PC-9 (cell line): ENCODE results near the gene SPATA25. TPM values are rescaled to one million over a fixed set of nuclear protein-coding genes. Genes with fewer than 3 reads are reported as not detected.
A peak's percentile ranks its signal among the peaks of the same experiment; 100 is the strongest.

Experiments
- BruUV-seq: library from RNA; stranded (reverse); fragments of 400-500 nt; replicated peaks from 2 replicates; lab custom pipeline; 2021; lab: Mats Ljungman, UMichigan
- CTCF ChIA-PET: fragments of 300-600 bp; sonication (Branson Sonifier 250); formaldehyde crosslinking; loops from one replicate; lab custom pipeline; 2022; ENCODE audit warnings: antibody characterized with exemption; lab: Charles Lee
- POLR2A ChIA-PET: fragments of 300-600 bp; sonication (Branson Sonifier 250); formaldehyde crosslinking; loops from one replicate; lab custom pipeline; 2022; ENCODE audit warnings: antibody characterized with exemption; ENCODE audit not compliant: unreplicated experiment; lab: Charles Lee
- DNase-seq, 2 experiments: peaks; one replicate each; pipeline versions ENCODE4 v3.0.0 to v3.0.0-alpha.2; 2015 to 2022; ENCODE audit warnings: mixed read lengths in 1 of 2
- H2AFZ ChIP-seq: fragments of 200-600 bp; sonication (generic); 2 replicates; pipeline ENCODE4 v1.8.1; 2017; ENCODE audit warnings: antibody characterized with exemption
- H3F3A ChIP-seq: fragments of 200-600 bp; sonication (generic); 2 replicates; pipeline ENCODE4 v1.8.1; 2017; ENCODE audit warnings: antibody characterized with exemption, mild to moderate bottlenecking, low read depth; ENCODE audit not compliant: insufficient read depth
- H3K27ac ChIP-seq: fragments of 200-600 bp; sonication (generic); 2 replicates; pipeline ENCODE4 v1.6.1; 2016; ENCODE audit warnings: mixed run types
- H3K27me3 ChIP-seq: fragments of 200-600 bp; sonication (generic); 2 replicates; pipeline ENCODE4 v1.6.1; 2016; ENCODE audit warnings: low read depth, mixed run types; ENCODE audit not compliant: insufficient read depth
- H3K36me3 ChIP-seq: fragments of 200-600 bp; sonication (generic); 2 replicates; pipeline ENCODE4 v1.6.1; 2016; ENCODE audit warnings: low read depth, mixed run types
- H3K4me1 ChIP-seq: fragments of 200-600 bp; sonication (generic); replicated peaks from 2 replicates; pipeline ENCODE4 v1.6.1; 2016; ENCODE audit warnings: mixed run types; ENCODE audit not compliant: insufficient read depth
- H3K4me2 ChIP-seq: fragments of 200-600 bp; sonication (generic); 2 replicates; pipeline ENCODE4 v1.6.1; 2017; ENCODE audit warnings: mixed run types
- H3K4me3 ChIP-seq: fragments of 200-600 bp; sonication (generic); 2 replicates; pipeline ENCODE4 v1.6.1; 2016; ENCODE audit warnings: mixed run types
- H3K79me2 ChIP-seq: fragments of 200-600 bp; sonication (generic); 2 replicates; pipeline ENCODE4 v1.6.1; 2017; ENCODE audit warnings: low read depth, mixed run types
- H3K9me2 ChIP-seq: fragments of 200-600 bp; sonication (generic); 2 replicates; pipeline ENCODE4 v1.8.1; 2017; ENCODE audit warnings: mild to moderate bottlenecking; ENCODE audit not compliant: insufficient read depth
- H3K9me3 ChIP-seq: fragments of 200-600 bp; sonication (generic); 2 replicates; pipeline ENCODE4 v1.8.1; 2016; ENCODE audit warnings: low read depth; ENCODE audit not compliant: insufficient read depth
- H4K20me1 ChIP-seq: fragments of 200-600 bp; sonication (generic); 2 replicates; pipeline ENCODE4 v1.8.1; 2017; ENCODE audit not compliant: insufficient read depth
- EZH2 ChIP-seq: fragments of 200-600 bp; sonication (generic); IDR thresholded peaks from 2 replicates; pipeline ENCODE4 v1.8.0; 2017; ENCODE audit warnings: antibody characterized with exemption, low read depth
- intact Hi-C: fragments of 100-400 bp; cut with micrococcal nuclease; formaldehyde crosslinking; loops from one replicate; pipeline ENCODE4 v1.10.0; 2022; ENCODE audit not compliant: unreplicated experiment
- total RNA-seq: library from RNA; stranded (reverse); gene quantifications from 2 replicates; pipeline ENCODE4 v1.2.3, GENCODE V29; 2021
- TF ChIP-seq, protein P1 (sequence below): fragments of 200-600 bp; sonication (generic); conservative IDR thresholded peaks from 2 replicates; pipeline ENCODE4 v1.6.1; 2017; ENCODE audit warnings: mixed run types, antibody characterized with exemption, mild to moderate bottlenecking, moderate library complexity

SPATA25 gene
- total RNA-seq, 1 experiment from 2014 or later = 5.2 TPM

DNA sequence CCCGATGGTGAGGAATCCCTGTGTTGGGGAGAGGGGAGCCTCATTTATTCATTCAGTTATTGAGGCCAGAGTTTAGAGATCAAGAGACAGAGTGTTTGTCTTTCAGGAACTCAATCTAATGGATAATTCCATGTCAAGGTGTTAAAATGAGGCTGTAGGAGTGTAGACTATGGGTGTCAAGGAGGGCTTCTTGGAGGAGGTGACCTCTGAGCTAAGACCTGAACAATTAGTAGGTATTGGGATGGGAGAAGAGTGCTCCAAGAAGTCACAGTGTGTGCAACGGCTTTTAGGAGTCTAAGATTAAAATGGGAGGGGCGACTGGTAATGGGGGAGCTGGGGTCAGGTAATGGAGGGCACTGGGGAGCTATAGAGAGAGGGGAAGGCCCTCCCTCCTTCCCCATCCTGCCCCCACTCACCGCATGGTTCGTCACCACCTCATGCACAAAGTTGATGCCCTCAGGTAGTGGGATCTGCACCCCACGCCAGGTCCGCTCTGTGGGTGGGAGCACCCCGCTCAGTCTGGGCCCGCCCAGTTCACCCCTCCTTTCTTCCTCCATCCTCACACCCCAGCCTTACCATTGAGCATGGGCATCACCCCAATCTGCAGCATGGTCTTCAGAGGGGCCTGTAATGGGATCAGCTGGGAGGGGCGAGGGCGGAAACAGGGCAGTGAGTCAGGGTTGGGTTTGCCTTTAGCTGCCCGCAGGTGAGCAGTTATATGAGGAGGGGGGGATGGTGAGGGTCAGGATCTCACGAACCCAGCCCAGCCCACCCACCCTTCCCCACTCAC, 11.8 kb upstream of the SPATA25 start:
- TF ChIP-seq, protein P1, sequence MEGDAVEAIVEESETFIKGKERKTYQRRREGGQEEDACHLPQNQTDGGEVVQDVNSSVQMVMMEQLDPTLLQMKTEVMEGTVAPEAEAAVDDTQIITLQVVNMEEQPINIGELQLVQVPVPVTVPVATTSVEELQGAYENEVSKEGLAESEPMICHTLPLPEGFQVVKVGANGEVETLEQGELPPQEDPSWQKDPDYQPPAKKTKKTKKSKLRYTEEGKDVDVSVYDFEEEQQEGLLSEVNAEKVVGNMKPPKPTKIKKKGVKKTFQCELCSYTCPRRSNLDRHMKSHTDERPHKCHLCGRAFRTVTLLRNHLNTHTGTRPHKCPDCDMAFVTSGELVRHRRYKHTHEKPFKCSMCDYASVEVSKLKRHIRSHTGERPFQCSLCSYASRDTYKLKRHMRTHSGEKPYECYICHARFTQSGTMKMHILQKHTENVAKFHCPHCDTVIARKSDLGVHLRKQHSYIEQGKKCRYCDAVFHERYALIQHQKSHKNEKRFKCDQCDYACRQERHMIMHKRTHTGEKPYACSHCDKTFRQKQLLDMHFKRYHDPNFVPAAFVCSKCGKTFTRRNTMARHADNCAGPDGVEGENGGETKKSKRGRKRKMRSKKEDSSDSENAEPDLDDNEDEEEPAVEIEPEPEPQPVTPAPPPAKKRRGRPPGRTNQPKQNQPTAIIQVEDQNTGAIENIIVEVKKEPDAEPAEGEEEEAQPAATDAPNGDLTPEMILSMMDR = no peak
- no peak for TF ChIP-seq EZH2
- Histone ChIP-seq H3K4me1 (no peaks in the 10 kb centered on the region), H3K27ac (no peak overlapping the region), H3K4me2 (no peak overlapping the region), H3K9me2 (no peaks in the 10 kb centered on the region), H3K36me3 (peaks cover 19% of the 10 kb centered on the region), H2AFZ (no peak overlapping the region), H3K79me2 (peaks cover 2% of the 10 kb centered on the region; the same call in 1 of the 2 replicates), H4K20me1 (no peaks in the 10 kb centered on the region), H3F3A (peaks cover 45% of the 10 kb centered on the region), H3K9me3 (no peaks in the 10 kb centered on the region), H3K4me3 (no peak overlapping the region), H3K27me3 (no peaks in the 10 kb centered on the region)
- DNase-seq = no peak
- POLR2A ChIA-PET = interaction anchor here (0.6 kb wide), 1 partner anchor 17 kb away, joined by 4 read pairs; no protein-coding TSS in a partner anchor
- no TSS peak for BruUV-seq
- intact Hi-C loops = no loop called here
- CTCF ChIA-PET = no interaction called here

DNA sequence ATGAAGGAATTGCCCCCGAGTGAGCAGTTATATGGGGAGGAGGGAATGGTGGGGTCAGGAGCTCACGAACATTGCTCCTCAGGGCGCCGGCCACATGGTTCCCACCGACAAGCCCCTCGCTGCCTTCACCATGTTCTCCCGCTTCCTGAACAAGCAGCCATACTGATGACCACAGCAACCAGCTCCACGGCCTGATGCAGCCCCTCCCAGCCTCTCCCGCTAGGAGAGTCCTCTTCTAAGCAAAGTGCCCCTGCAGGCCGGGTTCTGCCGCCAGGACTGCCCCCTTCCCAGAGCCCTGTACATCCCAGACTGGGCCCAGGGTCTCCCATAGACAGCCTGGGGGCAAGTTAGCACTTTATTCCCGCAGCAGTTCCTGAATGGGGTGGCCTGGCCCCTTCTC, 10.9 kb upstream of the SPATA25 start:
- POLR2A ChIA-PET = no interaction called here

DNA sequence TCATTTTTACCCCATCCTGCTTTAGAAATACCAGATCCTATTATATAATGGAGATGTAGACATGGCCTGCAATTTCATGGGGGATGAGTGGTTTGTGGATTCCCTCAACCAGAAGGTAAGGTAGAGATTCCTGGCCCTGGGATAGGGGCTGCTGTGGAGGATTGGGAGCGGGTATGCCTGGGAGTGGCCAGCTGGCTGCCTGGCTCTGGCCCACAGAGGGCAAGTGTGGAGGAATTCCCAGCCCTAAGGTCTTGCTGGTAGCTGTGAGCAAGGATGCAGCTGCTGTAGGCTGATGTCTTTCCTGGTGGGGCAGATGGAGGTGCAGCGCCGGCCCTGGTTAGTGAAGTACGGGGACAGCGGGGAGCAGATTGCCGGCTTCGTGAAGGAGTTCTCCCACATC, 10.3 kb upstream of the SPATA25 start:
- peaks cover 22% of the 10 kb centered on the region for H3K36me3 ChIP-seq
- ChIA-PET POLR2A (no interaction called here), CTCF (no interaction called here)
- H3F3A ChIP-seq = peaks cover 42% of the 10 kb centered on the region
- no peak overlapping the region for H3K4me3 ChIP-seq
- no peaks in the 10 kb centered on the region for H3K9me3 ChIP-seq
- intact Hi-C loops = no loop called here
- no peaks in the 10 kb centered on the region for H3K4me1 ChIP-seq
- H3K27me3 ChIP-seq = no peaks in the 10 kb centered on the region
- no peaks in the 10 kb centered on the region for H4K20me1 ChIP-seq
- no peak overlapping the region for H2AFZ ChIP-seq
- no peaks in the 10 kb centered on the region for H3K9me2 ChIP-seq
- no peak for DNase-seq
- no TSS peak for BruUV-seq
- TF ChIP-seq EZH2 = no peak
- TF ChIP-seq, protein P1 = no peak
- no peak overlapping the region for H3K27ac ChIP-seq
- peaks cover 5% of the 10 kb centered on the region; the same call in 1 of the 2 replicates for H3K79me2 ChIP-seq
- no peak overlapping the region for H3K4me2 ChIP-seq

More for the DNA sequence above, 10.9 kb upstream of the SPATA25 start:
- Histone ChIP-seq H2AFZ (no peak overlapping the region), H3K9me3 (no peaks in the 10 kb centered on the region), H3F3A (peaks cover 44% of the 10 kb centered on the region), H3K4me1 (no peaks in the 10 kb centered on the region), H3K9me2 (no peaks in the 10 kb centered on the region), H3K27me3 (no peaks in the 10 kb centered on the region), H4K20me1 (no peaks in the 10 kb centered on the region), H3K36me3 (peaks cover 22% of the 10 kb centered on the region), H3K4me2 (no peak overlapping the region), H3K79me2 (peaks cover 5% of the 10 kb centered on the region; the same call in 1 of the 2 replicates), H3K4me3 (no peak overlapping the region), H3K27ac (no peak overlapping the region)
- CTCF ChIA-PET = interaction anchor here (0.5 kb wide), 1 partner anchor 73 kb away, joined by 8 read pairs; no protein-coding TSS in a partner anchor
- BruUV-seq = TSS peak; percentile 9
- DNase-seq = no peak
- TF ChIP-seq EZH2 = no peak
- intact Hi-C loops = no loop called here
